Putamen (tissue), 1 donor: ENCODE data around the gene DPH1.
"Not testable (repeated sequence)": the region's sequence is repeated elsewhere in the genome, so short reads cannot be mapped to it uniquely, and the experiment has no call there.

Source experiments
- DNase-seq: peaks from one replicate; pipeline ENCODE4 v3.0.0-alpha.2; 2016; ENCODE audit warnings: low spot score

Gene DPH1

DNA sequence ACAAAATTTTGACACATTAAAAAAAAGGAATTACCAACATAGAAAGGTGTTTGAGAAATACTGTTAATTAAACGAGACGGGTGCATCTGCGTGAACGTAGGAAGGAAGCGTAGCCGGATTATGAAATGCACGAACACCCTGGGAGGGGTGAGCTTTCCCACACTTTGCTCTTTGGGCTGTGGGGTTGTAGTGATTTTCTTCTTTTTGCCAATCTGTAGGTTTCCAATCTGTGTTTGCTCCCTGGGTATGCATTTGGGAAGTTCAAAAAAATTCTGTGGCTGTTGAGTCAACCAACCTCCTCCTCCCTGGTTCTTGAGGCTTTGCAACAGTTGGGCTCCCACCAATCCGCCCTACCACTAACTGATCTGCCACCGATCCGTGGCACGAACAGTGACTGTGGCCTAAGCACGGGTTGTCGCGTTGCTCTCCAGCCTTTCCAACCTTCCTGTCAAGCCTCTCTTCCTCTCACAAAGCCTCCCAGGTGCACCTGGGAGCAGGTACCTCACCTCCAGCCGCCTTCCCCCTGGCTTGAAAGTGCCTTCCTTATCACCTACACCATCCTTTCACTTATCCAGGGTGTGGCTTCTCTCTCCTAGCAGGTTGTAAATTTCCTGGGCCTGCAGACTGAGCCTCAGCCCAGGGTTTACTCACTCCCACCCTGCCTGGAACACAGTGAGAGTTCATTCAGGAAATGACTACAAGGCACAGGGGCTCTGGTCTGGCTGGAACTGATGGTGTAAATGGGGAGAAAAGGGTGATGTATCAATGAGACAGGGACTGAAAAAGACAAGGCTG is 21.4 kb upstream of the DPH1 start:
- DNase-seq: no peak

GRCh38 chr17:2009737-2010136 is 20.2 kb upstream of the DPH1 start:
- DNase-seq: no peak

- no peak for DNase-seq
Measured at GRCh38 chr17:2011411-2012371, 18.3 kb upstream of the DPH1 start.

DNA sequence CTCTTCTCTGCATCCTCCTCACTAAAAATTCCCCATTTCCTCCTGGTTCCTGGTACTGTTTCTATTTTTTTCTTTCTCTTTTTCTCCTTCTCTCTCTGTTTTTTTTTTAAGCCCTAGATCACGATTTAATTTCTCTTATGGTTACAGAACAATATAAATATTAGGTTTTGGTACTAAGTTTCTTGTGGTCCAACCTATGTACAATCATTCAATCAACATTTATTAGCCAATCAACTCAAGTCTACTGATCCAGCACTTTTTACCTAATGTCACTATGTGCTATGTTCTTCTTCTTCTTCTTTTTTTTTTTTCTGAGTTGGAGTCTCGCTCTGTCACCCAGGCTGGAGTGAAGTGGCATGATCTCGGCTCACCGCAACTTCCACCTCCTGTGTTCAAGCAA is 17.5 kb upstream of the DPH1 start:
- DNase-seq: no peak

DNA sequence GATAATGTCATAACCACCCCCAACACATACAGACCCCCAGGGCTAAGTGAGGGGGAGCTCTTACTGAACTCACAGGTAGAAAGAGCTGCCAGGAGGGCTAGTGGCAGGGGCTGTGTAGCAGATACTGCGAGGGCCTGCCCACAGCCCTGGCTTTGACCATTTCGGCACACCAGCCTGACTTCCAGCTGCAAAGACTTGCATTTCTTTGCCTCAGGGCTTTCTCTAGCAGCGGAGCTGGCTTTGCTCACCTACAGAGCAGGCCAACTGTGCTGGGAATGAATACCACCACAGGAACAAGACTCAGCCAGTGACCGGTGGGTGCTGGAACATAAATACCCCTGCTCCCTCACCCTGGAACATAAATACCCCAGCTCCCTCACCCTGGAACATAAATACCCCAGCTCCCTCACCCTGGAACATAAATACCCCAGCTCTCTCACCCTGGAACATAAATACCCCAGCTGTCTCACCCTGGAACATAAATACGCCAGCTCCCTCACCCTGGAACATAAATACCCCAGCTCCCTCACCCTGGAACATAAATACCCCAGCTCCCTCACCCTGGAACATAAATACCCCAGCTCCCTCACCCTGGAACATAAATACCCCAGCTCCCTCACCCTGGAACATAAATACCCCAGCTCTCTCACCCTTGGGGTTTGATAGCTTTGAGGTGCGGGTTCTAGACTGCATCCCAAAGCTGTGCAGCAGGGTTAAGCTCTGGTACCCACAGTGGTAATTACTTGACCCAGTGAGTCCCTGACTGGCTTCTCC is 16.5 kb upstream of the DPH1 start:
- DNase-seq: not testable (repeated sequence)

- no peak for DNase-seq
Measured at GRCh38 chr17:2013994-2014317, 16.0 kb upstream of the DPH1 start.

- DNase-seq: no peak
Measured at GRCh38 chr17:2015314-2015713, 14.6 kb upstream of the DPH1 start.

- DNase-seq: no peak
Measured at GRCh38 chr17:2016494-2016893, 13.5 kb upstream of the DPH1 start.

- no peak for DNase-seq
Measured at GRCh38 chr17:2017274-2017941, 12.5 kb upstream of the DPH1 start.

DNA sequence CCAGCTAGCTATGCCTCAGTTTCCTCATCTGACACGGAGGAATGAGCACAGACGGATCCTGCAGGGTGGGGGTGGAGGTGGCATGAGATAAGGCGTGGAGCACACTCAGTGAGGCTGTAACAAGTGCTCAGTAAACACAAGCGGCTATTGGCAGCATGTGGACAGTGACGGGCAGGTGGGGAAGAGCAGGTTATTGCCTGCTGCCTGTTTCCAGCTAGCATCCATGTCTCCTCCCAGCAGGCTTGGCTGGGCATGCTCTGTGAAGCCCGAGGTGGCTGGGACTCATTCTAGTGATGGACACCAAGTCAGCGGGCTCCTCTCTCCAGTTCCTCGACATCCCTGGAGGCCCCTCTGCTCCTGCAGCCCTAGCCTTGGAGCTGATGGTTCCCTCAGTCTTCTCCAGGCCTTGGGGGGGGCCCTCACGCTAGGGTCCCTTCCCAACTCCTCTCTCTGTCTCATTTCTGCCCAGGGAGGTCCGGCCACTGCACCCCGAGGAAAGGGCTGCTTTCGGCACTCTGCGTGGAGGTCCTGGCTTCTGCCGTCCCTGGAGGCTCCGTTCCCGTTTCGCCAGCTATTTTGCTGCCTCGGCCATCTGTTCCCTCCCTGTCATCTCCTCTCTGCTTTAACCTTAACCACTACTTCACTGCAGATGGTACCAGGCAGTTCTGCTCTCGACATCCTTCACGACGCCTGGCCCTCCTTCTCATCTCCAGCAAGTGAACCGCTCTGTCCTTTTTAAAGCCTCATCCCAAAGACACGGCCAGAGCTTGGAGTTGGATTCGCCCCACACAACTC is 11.0 kb upstream of the DPH1 start:
- DNase-seq: no peak

DNA sequence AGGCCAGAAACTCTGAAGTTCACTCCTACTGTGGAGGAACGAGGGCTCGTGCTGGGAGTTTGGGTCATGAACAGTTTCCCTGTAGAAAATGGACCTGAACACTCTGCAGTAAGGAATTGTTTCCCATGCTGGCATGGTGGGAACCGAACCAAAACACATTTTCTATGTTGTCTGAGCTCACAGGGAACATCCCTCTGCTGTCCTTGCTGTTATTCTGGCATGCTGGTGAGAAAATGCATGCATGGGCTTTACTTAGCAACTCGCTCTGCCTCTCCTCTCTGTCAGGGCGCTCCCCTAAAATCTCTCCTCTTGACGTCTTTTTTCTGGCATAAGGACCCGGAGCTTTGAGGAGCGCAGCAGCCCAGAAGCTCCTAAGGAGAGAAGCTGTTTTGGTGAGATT is 10.2 kb upstream of the DPH1 start:
- no peak for DNase-seq

DNA sequence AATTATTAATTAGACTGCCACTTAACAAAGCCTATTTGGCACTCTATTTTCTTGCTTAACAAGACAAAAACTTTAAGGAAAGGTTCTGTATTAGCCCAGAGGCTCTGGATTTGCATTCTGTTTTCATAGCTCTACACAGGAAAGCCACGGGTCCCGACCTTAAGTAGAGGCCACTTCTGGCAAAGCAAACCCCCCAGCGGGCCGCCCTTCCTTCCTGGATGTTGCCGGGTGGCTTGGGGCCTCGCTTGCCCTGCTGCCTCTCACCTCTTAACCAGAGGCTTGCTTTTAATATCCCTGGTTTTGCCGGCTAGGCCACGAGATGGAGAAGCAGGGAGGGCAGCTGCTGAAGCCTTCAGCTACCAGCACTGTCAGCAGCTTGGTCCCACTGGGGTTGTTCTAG is 9.2 kb upstream of the DPH1 start:
- DNase-seq: no peak

GRCh38 chr17:2022647-2023240 is 7.2 kb upstream of the DPH1 start:
- DNase-seq: no peak

DNA sequence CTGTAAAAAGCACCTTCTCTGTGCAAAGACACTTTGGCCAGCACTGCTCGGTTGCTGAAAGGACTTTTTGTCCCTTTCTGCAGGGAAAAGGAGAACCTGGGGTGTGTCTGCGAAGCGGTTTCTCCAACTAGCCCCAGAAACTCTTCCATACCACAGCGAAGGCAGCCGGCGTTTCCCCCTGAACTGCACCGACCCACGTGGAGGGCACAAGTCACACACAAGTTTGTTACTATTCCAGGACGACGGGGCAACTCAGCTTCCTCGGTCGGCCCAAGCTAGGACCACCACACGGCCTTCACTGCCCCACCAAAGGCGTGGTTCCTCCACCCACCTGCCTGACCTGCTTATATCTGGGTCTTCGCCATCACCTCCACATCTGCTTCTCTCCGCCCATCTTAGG is 6.7 kb upstream of the DPH1 start:
- no peak for DNase-seq

DNA sequence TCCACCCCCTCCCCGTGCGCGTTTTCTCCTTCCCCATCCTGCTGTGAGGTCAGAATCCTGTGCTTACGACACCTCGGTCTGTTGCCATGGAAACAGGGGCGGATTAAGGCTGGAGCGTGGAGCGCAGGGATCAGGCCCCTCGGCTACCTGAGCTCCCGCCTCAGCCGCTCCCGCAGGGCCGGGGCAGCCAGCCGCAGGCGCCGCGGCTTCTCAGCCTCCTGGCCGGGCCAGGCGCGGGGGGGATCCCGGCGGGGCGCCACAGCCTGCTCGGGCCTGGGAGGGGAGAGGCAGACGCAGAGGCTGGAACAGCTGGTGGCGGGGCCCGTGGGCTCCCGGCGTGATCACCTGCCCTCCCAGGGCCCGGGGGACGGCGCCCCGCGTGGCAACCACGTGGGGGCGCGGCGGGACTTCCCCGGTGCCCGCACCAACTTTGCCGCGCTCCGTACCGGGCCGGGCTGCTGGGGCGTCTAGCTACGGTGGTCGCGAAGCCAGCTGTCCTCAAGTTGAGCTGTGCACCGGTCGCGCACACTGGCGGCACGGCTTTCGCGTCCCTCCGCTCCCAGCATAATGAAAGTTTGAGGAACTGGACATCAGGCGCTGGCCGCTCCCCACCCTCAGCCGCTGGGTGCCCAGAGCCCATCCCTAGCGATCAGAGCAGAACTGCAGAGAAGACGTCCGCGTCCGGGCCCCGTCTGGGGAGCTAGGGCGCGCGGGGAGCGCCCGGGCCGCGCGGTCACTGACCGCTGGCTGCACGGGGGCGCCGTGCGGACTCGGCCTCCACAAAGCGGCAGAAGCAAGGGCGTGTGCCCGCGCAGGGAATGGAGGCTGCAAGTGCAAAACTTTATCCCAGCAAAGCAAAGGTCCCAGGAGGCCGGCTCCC is 6.0 kb upstream of the DPH1 start:
- no peak for DNase-seq

GRCh38 chr17:2024572-2025219 is 5.3 kb upstream of the DPH1 start:
- DNase-seq: no peak

DNA sequence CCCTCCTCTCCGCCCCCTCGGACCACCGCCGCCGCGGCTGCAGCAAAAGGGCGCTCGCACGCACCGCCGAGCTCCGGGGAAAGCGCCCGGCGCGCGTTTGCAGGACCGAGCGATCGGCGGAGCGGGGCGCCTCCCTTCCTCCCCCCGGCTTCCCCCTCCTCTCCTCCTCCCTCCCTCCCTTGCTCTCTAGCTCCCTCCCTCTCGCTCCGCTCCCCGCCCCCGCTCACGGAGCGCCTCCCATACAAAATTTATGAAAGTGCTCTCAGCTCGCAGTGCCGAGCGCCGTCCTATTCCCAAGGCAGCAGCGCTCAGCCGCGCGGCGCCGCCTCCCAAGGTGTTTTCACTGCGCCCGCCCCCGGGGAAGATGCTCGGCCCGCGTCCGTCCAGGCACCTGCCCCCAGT is 4.7 kb upstream of the DPH1 start, which contains the start of gene RTN4RL1:
RTN4RL1 (minus strand) TSS at position 115 of the 402 bp plus-strand sequence. CDS start 469 bp downstream, outside the sequence.
- peak; percentile 75 for DNase-seq

- DNase-seq: no peak
Measured at GRCh38 chr17:2025622-2026309, 4.2 kb upstream of the DPH1 start.
